GM23248 (cell line): ENCODE results near the gene VASH1.

ENCODE experiments used
- EZH2 ChIP-seq: fragments of 200-600 bp; sonication (generic); IDR thresholded peaks from 2 replicates; pipeline ENCODE4 v1.6.1; 2018; ENCODE audit warnings: antibody characterized with exemption, mild to moderate bottlenecking; ENCODE audit not compliant: insufficient read depth, poor library complexity, severe bottlenecking
- EZH2phosphoT487 ChIP-seq: fragments of 200-600 bp; sonication (generic); IDR thresholded peaks from 2 replicates; pipeline ENCODE4 v1.6.1; 2018; ENCODE audit warnings: antibody characterized with exemption, moderate library complexity, mild to moderate bottlenecking, low read depth; ENCODE audit not compliant: insufficient read depth

- TF ChIP-seq EZH2phosphoT487 = no peak
- TF ChIP-seq EZH2 = no peak
These were observed 18.7 kb downstream of the VASH1 start for GRCh38 chr14:76780058-76780345.
